Peyer's patch (tissue), 4 donors: Measurements from ENCODE around the gene SLC26A1.

ENCODE experiments used
- POLR2A ChIP-seq, 2 donors: fragments of 450-650 bp; IDR thresholded peaks; one replicate each; pipeline ENCODE4 v1.5.1; 2017; ENCODE audit warnings: antibody characterized with exemption in 2 of 2, mild to moderate bottlenecking in 2 of 2, moderate library complexity in 2 of 2
- TF ChIP-seq, protein P1 (sequence below), 6 experiments: fragments of 450-650 bp in 4 of 6; fragments of 200-600 bp in 2 of 6; sonication (generic) in 1 of 6; IDR thresholded peaks; one replicate each; pipeline ENCODE4 v1.5.1; 2017 to 2019; ENCODE audit warnings: antibody characterized with exemption in 6 of 6, mild to moderate bottlenecking in 3 of 6, moderate library complexity in 1 of 6

DNA sequence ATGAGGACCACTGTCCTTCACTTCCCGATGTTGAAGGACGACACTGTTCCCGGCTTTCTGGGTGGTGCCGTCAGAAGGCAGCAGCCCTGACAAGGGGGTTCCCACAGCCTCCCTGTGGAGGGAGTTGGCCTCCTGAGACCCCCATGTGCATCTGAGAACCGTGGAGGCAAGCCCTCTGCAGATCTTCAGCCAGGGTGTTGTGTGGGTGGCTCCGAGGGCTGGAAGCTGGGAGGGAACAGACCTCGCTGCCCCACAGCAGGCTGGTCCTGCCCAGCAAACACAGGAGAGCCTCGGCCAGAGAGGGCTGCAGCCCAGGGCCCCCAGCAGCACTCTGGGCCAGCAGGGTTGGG is 36.0 kb downstream of the SLC26A1 start:
- no peak for TF ChIP-seq POLR2A (IDR thresholded peaks at IDR 0.05)
- TF ChIP-seq, protein P1, sequence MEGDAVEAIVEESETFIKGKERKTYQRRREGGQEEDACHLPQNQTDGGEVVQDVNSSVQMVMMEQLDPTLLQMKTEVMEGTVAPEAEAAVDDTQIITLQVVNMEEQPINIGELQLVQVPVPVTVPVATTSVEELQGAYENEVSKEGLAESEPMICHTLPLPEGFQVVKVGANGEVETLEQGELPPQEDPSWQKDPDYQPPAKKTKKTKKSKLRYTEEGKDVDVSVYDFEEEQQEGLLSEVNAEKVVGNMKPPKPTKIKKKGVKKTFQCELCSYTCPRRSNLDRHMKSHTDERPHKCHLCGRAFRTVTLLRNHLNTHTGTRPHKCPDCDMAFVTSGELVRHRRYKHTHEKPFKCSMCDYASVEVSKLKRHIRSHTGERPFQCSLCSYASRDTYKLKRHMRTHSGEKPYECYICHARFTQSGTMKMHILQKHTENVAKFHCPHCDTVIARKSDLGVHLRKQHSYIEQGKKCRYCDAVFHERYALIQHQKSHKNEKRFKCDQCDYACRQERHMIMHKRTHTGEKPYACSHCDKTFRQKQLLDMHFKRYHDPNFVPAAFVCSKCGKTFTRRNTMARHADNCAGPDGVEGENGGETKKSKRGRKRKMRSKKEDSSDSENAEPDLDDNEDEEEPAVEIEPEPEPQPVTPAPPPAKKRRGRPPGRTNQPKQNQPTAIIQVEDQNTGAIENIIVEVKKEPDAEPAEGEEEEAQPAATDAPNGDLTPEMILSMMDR (IDR thresholded peaks at IDR 0.05): no peak
